ENCODE data around the gene EVI2A. TPM values are rescaled to one million over a fixed set of nuclear protein-coding genes. Genes with fewer than 3 reads are reported as not detected.
"Not testable (repeated sequence)": the region's sequence is repeated elsewhere in the genome, so short reads cannot be mapped to it uniquely, and the experiment has no call there.

Gene EVI2A, protein sequence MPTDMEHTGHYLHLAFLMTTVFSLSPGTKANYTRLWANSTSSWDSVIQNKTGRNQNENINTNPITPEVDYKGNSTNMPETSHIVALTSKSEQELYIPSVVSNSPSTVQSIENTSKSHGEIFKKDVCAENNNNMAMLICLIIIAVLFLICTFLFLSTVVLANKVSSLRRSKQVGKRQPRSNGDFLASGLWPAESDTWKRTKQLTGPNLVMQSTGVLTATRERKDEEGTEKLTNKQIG
- total RNA-seq: under 0.01 and 0.87 TPM in 2 replicates

DNA sequence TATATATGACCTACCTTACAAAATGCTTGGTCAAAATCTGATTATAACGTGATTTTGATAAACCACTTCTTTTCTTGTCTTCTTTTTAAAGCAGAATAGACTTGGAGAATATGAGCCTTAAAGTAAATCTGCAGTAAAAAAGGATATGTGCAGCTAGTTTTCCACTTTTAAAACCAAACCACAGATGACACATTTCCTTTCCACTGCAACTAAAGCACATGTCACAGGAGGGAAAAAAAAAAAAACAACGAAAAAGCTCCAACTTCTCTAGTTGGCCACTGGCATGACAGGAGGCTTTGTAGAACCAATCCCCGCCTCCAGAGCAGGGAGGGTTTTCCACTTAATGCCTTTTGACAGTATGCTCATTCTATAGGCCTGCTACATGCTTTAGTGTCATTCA is at the start of gene EVI2A:
Gene EVI2A, minus strand, starts transcription at position 142 of the 400 bp plus-strand sequence. CDS start 2,609 bp downstream, outside the sequence.
- DNase-seq (ENCODE audit: low read depth in 2 of 2): peak; percentile 62 to 85

DNA sequence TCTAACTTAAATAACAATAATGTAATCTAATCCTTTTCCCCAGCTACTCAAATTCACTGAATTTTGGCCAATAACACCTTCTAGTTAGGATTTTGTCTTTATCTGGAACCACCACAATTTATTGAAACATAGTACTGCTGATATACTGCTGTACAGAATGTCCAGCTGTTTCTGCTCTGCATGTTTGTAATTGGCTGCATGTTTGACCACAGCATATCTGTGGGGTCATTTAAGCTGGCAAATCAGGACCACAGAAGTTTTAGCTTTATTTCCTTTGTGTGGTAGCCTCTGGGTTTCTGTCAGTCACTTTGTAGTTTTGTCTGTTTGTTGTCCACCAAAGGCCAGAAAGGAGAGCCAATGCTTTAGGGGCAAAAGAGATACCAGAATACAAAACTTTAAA is 47.8 kb upstream of the EVI2A start:
- no peak for DNase-seq (ENCODE audit: low read depth in 2 of 2)

DNA sequence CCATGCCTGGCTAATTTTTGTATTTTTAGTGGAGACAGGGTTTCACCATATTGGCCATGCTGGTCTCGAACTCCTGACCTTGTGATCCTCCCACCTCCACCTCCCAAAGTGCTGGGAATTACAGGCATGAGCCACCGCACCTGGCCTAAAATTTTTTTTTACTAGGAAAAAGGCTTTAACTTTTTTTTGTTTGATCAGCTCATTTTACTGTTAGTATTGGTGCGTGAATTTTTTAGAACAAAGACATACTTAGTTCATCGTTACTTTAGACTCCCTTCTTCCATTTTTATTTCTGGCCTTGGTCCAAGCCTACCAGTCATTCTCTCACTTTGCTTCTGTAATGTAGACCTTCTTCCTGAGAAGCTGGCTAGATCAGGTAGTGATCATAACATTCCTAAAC is 44.7 kb upstream of the EVI2A start:
- DNase-seq (ENCODE audit: low read depth in 2 of 2): no peak

DNA sequence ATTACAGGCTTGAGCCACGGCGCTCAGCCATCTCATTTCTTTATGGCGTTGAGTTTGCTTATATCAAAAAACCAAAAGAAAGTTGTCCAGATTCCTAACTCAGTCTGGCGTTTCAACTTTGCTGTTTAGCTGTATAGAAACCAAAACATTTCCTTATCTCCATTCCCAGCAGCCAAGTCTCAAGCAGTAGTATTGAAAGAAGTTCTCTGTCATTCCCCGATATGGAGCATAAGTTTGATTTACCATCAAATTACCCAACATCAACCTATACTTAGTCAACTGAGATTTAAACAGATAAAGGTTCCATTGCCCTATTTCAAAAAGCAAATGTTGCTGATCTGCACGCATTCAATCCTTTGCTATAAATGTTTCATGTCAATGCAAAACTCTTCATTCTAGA is 42.6 kb upstream of the EVI2A start:
- DNase-seq (ENCODE audit: low read depth in 2 of 2): no peak

DNA sequence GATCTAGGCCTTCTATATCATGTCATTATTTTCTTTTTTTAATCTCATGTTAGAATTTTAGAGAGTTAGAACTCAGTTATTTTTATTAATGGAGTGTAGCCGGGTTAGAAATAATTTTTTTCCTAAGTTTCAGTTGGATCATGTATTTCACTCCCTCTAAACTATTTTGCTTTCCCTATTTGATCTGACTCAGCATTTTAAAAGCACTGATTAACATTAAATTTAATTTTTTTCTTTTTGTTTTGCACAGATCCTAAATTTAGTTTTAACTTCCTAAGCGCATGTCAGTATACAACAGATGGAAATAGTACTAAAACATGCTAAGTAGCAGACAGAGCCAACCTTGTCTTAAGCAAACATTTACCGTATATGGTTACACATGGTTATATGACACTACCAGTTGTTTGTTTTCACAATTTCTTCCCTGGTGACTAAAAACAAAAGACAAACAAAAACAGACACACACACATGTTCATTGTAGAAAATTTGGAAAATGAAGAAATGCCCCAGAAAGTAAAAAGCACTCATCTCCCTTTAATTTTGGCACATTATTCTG is 36.5 kb upstream of the EVI2A start:
- no peak for DNase-seq (ENCODE audit: low read depth in 2 of 2)

DNA sequence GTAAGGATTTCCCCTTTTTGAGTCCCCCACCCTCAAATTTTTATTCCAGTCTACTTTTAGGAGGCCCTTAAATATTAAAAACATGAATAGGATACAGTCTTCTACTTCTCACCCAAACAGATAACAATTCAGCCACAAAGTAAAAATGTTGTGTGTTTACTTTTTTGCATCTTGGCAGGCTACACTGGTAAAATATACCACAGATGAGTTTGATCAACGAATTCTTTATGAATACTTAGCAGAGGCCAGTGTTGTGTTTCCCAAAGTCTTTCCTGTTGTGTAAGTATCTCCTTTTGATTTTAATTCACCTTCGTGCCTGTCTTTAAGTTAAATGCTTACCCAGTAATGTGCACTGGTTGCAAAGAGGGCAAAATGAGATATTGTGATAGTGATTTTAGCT is 35.7 kb upstream of the EVI2A start:
- DNase-seq (ENCODE audit: low read depth in 2 of 2): no peak

DNA sequence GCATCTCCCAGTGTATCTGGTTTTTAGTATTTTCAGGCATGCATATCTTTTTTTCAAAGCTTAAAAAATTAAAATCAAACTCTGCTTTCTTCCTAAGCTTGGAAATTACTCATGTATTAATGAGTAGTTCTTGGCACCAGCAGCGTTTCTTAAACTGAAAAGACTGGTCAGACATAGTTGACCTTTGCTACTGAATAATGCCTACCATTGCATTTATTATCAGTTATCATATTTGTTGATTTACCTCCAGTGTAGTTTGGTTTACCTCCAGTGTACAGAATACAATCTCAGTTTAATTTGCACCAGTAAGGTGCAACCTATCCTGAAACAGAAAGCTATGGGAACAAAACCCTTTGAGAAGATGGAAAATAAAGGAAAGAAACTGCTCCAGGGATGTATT is 34.5 kb upstream of the EVI2A start:
- DNase-seq (ENCODE audit: low read depth in 2 of 2): no peak

DNA sequence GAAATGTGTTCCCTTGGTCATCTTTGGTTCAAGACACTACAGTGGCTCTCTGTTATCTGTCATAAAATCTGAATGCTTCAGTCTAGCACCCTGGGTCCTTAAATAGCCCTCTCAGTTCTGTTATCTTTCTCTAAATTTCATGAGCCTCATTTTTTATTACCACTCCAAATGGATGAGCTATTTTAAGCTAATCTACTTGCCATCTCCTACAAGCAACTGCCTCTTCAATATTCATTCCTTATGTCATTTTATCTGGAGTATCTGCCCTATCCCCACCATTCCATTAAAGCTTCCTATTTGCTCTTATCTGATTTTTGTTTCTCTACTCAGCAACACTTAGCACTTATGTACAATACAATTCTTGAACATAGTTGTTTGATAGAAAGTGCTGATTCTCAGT is 28.0 kb upstream of the EVI2A start:
- no peak for DNase-seq (ENCODE audit: low read depth in 2 of 2)

DNA sequence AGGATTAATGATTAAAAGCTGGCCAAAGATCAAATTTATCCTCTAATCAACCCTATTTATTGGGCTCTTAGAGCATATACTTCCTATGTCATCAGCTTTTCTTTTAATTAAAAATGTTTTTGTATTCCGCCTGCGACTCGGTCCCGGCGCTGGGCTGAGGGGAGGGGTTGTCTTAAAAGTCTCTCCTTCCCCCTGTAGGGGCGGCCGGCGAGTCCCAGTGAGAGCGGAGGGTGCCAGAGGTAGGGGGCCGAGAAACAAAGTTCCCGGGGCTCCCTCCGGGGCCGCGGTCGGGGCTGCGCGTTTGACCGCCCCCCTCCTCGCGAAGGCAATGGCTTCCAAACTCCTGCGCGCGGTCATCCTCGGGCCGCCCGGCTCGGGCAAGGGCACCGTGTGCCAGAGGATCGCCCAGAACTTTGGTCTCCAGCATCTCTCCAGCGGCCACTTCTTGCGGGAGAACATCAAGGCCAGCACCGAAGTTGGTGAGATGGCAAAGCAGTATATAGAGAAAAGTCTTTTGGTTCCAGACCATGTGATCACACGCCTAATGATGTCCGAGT is 23.8 kb upstream of the EVI2A start:
- DNase-seq (ENCODE audit: low read depth in 2 of 2): not testable (repeated sequence)

DNA sequence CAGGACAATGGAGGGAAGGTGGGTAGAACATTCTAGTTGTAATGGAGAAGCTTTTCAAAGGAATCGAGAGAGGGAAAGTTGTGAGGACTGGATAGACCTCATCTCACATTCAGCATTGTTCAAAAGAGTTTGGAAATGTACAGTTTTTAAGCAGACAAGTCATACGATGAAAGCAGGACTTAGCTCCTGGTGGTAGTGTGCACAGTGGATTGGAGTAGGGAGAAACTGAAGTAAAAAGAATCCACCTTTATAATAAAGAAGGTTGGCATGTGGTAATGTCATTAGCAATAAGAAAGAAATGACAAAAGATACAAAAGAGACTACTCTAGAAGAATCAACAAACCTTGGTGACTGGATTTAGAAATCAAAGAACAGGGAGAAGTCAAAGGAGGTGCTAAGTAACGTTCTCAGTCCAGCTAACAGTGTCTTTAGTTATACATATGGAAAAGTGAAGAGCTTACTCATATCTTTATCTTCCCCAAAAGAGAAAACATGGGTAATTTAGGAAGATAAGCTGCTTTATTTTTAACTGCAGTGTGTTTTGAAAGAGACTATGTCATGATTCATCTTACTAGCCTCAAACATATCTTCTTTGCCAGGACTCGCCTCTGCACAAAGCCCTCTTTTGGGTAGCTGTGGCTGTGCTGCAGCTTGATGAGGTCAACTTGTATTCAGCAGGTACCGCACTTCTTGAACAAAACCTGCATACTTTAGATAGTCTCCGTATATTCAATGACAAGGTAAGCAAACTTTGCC is 18.7 kb upstream of the EVI2A start:
- no peak for DNase-seq (ENCODE audit: low read depth in 2 of 2)

DNA sequence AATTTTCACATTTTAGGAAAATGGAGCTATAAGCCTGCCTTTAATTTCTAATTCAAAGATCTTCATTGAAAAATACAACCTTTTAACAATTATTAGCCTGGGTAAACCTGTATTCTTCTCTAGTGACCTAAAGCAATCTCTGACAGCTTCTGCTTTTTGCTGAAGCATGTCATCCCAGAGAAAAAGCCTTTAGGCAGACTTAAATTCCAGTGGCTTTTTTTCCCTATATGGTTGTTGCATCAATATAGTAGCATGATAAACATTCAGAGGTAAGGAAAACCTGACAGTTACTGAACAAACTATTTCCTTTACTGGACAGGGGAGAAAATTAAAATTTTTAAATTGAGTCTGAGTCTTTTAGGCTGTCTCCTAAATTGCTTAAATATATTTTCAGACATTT is 7.8 kb upstream of the EVI2A start:
- no peak for DNase-seq (ENCODE audit: low read depth in 2 of 2)

DNA sequence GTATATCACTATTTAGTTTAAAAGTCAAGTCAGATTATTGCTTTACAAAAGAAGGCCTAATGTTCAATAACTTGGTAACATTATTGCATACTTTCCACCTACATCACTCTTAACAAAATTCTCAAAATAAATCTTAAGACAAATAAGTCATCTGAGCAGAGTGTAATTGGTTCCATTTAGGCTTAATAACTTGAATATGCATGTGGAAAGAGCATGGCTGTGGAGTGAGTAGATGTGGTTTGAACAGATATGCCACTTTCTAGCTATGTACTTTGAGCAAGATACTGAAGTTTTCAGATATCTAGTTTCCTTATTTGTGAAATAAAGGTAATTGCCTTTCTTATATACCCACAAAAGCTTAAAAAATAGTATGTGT is 6.7 kb upstream of the EVI2A start:
- DNase-seq (ENCODE audit: low read depth in 2 of 2): no peak

DNA sequence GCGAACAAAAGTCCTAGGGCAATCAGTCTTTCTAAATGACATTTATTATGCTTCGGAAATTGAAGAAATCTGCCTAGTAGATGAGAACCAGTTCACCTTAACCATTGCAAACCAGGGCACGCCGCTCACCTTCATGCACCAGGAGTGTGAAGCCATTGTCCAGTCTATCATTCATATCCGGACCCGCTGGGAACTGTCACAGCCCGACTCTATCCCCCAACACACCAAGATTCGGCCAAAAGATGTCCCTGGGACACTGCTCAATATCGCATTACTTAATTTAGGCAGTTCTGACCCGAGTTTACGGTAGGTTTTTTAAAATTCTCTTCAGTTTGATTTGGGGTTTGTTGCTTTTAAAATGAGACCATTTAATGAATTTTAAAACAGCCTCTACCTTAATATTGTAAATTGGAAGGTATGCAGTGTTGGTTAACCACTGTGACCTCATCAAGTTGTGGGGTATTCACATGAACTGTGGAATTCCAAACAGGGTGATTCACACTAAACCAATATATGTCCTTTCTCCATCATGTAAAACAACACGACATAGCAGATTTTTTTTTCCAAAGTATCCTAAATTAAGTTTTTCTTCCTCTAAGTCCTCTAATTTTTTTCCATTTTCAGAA is 6.2 kb upstream of the EVI2A start:
- peak; percentile 8 to 65 for DNase-seq (ENCODE audit: low read depth in 2 of 2)

DNA sequence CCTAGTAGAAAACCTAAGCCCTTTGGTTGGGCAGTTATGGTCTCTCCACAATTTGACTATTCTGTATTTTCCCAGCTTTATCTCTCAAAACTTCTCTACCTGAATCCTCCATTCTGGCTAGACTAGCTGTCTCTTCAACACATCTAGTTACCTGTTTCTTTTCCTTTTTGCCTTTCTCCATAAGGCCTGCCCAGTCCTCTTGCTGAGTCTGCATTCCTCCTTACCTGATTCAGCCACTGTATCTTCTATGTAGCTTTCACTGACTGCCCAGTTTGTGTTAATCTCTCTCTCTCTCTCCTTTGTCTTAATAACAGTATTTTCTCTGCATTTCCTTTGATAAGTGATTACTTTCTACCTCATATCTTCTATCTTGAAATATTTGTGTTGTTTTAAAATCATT is 2.1 kb upstream of the EVI2A start:
- no peak for DNase-seq (ENCODE audit: low read depth in 2 of 2)

DNA sequence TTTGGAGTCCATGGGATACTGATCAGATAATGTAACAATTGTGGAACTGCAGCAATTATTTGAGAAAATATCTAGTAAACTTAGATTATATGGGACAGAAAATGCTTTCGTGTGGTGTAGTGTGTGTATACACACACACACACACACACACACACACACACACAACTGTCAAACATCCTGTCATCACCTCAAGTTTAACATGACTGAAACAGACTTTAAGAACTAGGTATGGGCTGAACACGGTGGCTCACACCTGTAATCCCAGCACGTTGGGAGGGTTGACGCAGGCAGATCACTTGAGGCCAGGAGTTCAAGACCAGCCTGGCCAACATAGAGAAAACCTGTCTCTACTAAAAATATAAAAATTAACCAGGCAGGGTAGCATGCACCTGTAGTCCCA is 544 bp upstream of the EVI2A start:
- no peak for DNase-seq (ENCODE audit: low read depth in 2 of 2)

DNA sequence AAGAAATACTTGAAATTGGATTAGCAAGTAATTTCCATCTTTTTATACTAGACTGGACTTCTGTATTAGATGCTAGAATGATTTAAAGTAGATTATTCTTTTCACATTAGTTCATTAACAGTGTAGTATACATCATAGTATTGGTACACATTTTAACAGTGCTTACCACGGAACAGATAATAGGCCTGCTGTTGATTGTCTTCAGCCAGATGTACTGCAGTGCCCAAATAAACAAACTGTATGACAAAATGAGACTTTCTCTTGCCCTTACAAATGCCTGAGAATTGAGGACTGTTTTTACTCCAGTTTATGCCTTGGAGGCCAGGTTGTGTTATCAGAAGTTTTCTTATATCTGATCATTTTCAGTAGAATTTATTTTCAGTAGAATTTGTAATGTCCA is 631 bp downstream of the EVI2A start:
- peak; percentile 11 to 23 for DNase-seq (ENCODE audit: low read depth in 2 of 2)

DNA sequence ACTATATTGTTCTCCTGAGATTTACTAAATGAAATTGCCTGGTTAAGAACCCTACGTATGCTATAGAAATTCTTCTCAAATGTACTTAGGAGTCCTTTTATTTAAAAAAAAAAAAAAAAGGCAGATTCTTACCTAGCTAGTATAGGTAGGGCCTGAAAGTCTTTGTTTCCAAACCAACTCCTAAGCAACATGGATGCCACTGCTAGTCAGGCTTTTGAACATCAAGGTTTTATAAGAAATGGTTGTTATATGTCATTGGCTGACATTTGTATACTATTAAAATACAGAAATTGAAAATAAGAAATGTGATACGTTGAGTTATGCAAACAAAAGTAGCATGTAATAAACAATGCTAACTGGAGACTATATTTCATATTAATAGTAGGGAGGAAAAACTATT is 1.2 kb downstream of the EVI2A start:
- DNase-seq (ENCODE audit: low read depth in 2 of 2): no peak

DNA sequence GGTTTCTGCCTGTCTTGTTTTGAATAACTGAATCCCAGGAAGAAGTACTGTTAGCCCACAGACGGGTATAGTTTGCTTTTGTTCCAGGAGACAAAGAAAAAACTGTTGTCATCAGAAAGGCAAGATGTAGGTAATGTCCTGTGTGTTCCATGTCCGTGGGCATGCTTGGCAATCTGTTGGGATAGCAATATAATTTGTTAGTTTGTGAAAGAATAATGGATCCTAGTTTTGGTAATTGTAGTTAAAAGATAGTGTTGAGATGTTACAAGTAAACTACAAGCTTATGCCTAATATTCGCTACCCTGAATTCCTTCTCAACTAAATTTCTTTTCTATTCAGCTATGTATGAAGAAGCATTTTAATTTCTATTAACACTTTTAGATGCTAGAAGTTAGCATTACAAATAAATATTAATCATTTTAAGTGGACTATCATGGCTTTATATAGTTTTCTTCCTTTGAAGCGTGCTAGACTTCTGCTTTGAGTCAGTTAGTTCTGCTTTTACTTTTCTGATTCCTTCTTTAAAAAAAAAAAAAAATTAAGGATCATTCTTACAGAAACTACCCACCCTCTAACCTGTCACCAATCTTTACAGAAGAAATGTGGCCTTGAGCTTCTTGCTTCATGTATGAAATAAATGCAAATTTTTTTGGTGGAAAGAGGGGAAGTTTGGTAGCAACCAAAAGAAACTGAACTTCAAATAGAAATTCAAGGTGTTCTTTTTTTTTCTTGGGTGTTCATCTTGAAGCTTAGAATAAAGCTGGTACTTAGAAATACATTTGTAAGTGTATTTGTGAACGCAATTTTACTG is 2.4 kb downstream of the EVI2A start:
- no peak for DNase-seq (ENCODE audit: low read depth in 2 of 2)

DNA sequence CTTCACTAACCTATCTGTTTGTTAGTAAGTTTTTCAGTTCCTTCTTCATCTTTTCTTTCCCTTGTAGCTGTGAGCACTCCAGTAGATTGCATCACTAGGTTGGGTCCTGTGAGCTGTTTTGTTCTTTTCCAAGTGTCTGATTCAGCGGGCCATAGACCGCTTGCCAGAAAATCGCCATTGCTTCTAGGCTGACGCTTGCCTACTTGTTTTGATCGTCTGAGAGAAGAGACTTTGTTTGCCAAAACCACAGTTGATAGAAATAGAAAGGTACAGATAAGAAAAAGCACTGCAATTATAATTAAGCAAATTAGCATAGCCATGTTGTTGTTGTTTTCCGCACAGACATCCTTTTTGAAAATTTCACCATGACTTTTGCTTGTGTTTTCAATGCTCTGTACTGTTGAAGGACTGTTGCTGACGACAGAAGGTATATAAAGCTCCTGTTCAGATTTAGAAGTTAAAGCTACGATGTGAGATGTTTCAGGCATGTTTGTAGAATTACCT is 3.1 kb downstream of the EVI2A start:
- DNase-seq (ENCODE audit: low read depth in 2 of 2): peak in 1 of 2 donors; percentile 44

DNA sequence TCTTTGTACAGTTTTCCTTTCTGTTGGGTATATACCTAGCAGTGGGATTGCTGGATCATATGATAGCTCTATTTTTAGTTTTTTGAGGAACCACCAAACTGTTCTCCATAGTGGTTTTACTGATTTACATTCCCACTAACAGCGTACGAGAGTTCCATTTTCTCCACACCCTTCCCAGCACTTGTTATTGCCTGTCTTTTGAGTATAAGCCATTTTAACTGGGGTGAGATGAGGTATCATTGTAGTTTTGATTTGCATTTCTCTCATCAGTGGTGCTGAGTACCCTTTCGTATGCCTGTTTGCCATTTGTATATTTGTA is 6.7 kb downstream of the EVI2A start:
- no peak for DNase-seq (ENCODE audit: low read depth in 2 of 2)

Measured in lung microvascular endothelial cell (primary cell).